ENCODE data around the gene FXYD2. TPM values are rescaled to one million over a fixed set of nuclear protein-coding genes. Genes with fewer than 3 reads are reported as not detected.

The FXYD2 gene
- total RNA-seq, 6 donors from 2014 or later = 0.15 to 4.5 (median 2.4) TPM

DNA sequence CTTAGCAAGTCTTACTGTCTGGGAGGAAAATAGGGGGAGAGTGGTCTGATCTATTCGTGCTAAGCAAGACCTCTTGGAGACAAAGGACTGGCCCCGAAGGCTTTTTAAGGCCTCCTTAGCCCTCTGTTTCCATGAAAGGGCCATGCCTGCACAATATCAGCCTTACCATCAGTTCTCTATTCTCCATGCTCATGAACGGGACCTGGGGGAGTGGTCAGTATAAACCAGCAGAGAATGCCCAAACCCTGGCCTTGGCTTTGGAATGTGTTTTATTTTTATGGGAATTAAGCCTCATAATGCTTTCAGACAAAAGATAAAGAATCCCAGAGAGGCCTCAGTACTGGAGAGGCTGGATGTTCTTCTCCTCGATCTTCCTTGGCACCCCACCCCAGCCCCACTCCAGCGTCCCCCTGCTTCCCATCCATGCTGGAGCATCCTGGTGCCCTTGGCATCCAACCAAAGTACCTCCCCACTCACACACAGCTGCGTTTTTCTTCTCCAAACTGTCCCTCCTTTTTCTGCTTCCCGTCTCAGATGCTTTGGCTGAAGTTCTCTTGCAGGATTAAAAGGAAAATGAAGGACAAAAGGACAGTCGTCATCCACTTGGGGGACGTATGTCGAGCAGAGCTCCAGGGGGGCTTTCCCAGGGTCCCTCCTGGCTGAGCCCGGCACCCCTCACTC lies 33.3 kb upstream of the FXYD2 start:
- H3K36me3 ChIP-seq = no peaks in the 10 kb centered on the region
- no peak overlapping the region for H3K27ac ChIP-seq
- TF ChIP-seq POLR2A (IDR thresholded peaks at IDR 0.05) (no peak), EP300 (IDR thresholded peaks at IDR 0.05) (no peak), POLR2AphosphoS5 (IDR thresholded peaks at IDR 0.05) (no peak)
- TF ChIP-seq, protein P1, sequence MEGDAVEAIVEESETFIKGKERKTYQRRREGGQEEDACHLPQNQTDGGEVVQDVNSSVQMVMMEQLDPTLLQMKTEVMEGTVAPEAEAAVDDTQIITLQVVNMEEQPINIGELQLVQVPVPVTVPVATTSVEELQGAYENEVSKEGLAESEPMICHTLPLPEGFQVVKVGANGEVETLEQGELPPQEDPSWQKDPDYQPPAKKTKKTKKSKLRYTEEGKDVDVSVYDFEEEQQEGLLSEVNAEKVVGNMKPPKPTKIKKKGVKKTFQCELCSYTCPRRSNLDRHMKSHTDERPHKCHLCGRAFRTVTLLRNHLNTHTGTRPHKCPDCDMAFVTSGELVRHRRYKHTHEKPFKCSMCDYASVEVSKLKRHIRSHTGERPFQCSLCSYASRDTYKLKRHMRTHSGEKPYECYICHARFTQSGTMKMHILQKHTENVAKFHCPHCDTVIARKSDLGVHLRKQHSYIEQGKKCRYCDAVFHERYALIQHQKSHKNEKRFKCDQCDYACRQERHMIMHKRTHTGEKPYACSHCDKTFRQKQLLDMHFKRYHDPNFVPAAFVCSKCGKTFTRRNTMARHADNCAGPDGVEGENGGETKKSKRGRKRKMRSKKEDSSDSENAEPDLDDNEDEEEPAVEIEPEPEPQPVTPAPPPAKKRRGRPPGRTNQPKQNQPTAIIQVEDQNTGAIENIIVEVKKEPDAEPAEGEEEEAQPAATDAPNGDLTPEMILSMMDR (IDR thresholded peaks at IDR 0.05) = no peak
- H3K4me1 ChIP-seq = peaks cover 19 to 40% (median 28%) of the 10 kb centered on the region in 4 donors
- no peak overlapping the region for H3K4me3 ChIP-seq
- no peaks in the 10 kb centered on the region for H3K9me3 ChIP-seq
- ATAC-seq (ENCODE audit: low FRiP score in 2 of 2) = no peak
- no peaks in the 10 kb centered on the region for H3K27me3 ChIP-seq
- no peak for DNase-seq
- WGBS, 2 donors = 65 to 70% methylated on average over 11 of the region's 11 CpGs

- no peak for DNase-seq
- Histone ChIP-seq H3K27ac (peak overlapping the region in 1 of 4 donors; percentile 16), H3K4me3 (no peak overlapping the region), H3K36me3 (no peaks in the 10 kb centered on the region), H3K9me3 (no peaks in the 10 kb centered on the region), H3K4me1 (peaks cover 3 to 22% (median 16%) of the 10 kb centered on the region in 4 donors), H3K27me3 (no peaks in the 10 kb centered on the region)
- TF ChIP-seq, protein P1 (IDR thresholded peaks at IDR 0.05) = no peak
- no peak for TF ChIP-seq POLR2A (IDR thresholded peaks at IDR 0.05)
- TF ChIP-seq POLR2AphosphoS5 (IDR thresholded peaks at IDR 0.05) = no peak
- TF ChIP-seq EP300 (IDR thresholded peaks at IDR 0.05) = no peak
- no peak for ATAC-seq (ENCODE audit: low FRiP score in 2 of 2)
- WGBS, 2 donors = 83 to 84% methylated on average over 13 of the region's 13 CpGs
These were observed 31.5 kb upstream of the FXYD2 start for GRCh38 chr11:117855912-117856651.

DNA sequence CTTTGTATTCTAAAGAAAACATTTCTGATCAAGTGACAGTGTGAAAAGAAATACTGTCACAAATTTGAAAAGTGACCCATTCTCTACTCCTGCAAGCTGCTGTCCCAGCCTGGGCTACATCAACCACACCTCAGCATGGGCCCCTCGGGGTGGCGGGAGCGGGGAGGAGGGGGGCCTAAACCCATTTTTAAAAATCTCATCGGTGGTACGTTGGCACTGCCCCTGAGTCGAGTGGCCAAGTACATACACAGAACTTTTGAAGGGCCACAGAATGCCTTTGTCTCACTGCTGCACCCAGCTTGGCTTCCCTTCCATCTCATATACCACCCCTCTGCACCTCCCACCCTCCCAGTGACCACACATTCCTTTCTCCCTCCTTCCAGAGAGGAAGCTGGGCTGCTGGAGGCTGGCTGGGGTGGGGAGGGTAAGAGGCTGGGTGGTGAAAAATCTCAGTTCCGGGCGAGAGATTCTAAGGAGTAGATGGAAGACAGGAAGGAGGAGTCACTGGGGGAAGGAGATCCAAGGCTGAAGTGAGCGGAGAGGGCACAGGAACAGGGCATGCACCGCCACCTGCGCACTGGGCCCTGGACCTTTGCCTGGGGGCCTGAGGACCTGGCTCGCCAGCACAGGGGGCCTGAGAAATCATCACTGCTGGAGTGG lies 30.8 kb upstream of the FXYD2 start:
- 52 to 62% methylated on average over 12 of the region's 12 CpGs for WGBS, 2 donors
- no peak for DNase-seq
- no peak for TF ChIP-seq POLR2A (IDR thresholded peaks at IDR 0.05)
- TF ChIP-seq EP300 (IDR thresholded peaks at IDR 0.05) = no peak
- TF ChIP-seq POLR2AphosphoS5 (IDR thresholded peaks at IDR 0.05) = no peak
- TF ChIP-seq, protein P1 (IDR thresholded peaks at IDR 0.05) = no peak
- H3K27me3 ChIP-seq = no peaks in the 10 kb centered on the region
- H3K36me3 ChIP-seq = no peaks in the 10 kb centered on the region
- no peaks in the 10 kb centered on the region for H3K9me3 ChIP-seq
- peaks cover 3 to 16% (median 11%) of the 10 kb centered on the region in 4 donors for H3K4me1 ChIP-seq
- H3K27ac ChIP-seq = peak overlapping the region in 2 of 4 donors; percentile 30 to 50
- ATAC-seq (ENCODE audit: low FRiP score in 2 of 2) = no peak
- H3K4me3 ChIP-seq = no peak overlapping the region

DNA sequence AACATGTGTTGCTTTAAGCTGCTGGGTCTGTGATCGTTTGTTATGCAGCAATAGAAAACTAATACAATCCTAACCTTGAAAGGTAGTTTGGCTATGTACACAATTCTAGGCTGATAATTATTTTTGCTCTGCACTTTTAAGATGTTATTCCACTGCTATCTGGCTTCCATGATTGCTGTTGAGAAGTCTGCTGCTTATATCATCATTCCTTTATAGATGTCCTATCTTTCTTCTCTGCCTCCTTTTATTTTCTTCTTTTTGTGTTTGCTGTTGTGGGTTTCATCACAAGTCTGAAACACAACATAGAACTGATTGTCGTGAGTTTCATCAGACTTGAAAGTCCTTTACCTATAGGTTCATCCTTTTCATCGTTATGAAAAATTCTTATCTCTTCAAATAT lies 27.8 kb upstream of the FXYD2 start:
- TF ChIP-seq POLR2A (IDR thresholded peaks at IDR 0.05) = no peak
- TF ChIP-seq, protein P1 (IDR thresholded peaks at IDR 0.05) = no peak
- H3K27ac ChIP-seq = no peak overlapping the region
- ATAC-seq (ENCODE audit: low FRiP score in 2 of 2) (no peak), DNase-seq (no peak)
- no peaks in the 10 kb centered on the region for H3K36me3 ChIP-seq
- WGBS, 2 donors = 62 to 67% methylated on average over 3 of the region's 3 CpGs
- H3K4me3 ChIP-seq = no peak overlapping the region
- H3K27me3 ChIP-seq = no peaks in the 10 kb centered on the region
- H3K4me1 ChIP-seq = peaks cover 0 to 15% (median 7%) of the 10 kb centered on the region in 4 donors
- H3K9me3 ChIP-seq = no peaks in the 10 kb centered on the region
